ENCODE results near the gene AP5Z1.

AP5Z1 gene

GRCh38 chr7:4766666-4767519, 8.5 kb upstream of the AP5Z1 start:
- no peak for DNase-seq (ENCODE audit: low read depth)

- DNase-seq (ENCODE audit: low read depth), result no peak
Measured at GRCh38 chr7:4768597-4769569, 6.5 kb upstream of the AP5Z1 start.

- DNase-seq (ENCODE audit: low read depth), result no peak
Measured at GRCh38 chr7:4769761-4770160, 5.7 kb upstream of the AP5Z1 start.

- DNase-seq (ENCODE audit: low read depth), result no peak
Measured at GRCh38 chr7:4770886-4771285, 4.5 kb upstream of the AP5Z1 start.

- DNase-seq (ENCODE audit: low read depth), result no peak
Measured at GRCh38 chr7:4771737-4772136, 3.7 kb upstream of the AP5Z1 start.

- DNase-seq (ENCODE audit: low read depth), result no peak
Measured at GRCh38 chr7:4772306-4772705, 3.1 kb upstream of the AP5Z1 start.

- DNase-seq (ENCODE audit: low read depth), result no peak
Measured at GRCh38 chr7:4774007-4774406, 1.4 kb upstream of the AP5Z1 start.

- DNase-seq (ENCODE audit: low read depth), result no peak
Measured at GRCh38 chr7:4774658-4775249, 669 bp upstream of the AP5Z1 start.

GRCh38 chr7:4775848-4776623, 613 bp downstream of the AP5Z1 start:
- peak; percentile 26 for DNase-seq (ENCODE audit: low read depth)

GRCh38 chr7:4779118-4779517, 3.7 kb downstream of the AP5Z1 start:
- DNase-seq (ENCODE audit: low read depth), result no peak

GRCh38 chr7:4781366-4782069, 6.1 kb downstream of the AP5Z1 start:
- no peak for DNase-seq (ENCODE audit: low read depth)

GRCh38 chr7:4782333-4783291, 7.2 kb downstream of the AP5Z1 start:
- DNase-seq (ENCODE audit: low read depth), result no peak

- no peak for DNase-seq (ENCODE audit: low read depth)
Measured at GRCh38 chr7:4783292-4783652, 7.8 kb downstream of the AP5Z1 start.

GRCh38 chr7:4783762-4784351, 8.4 kb downstream of the AP5Z1 start:
- no peak for DNase-seq (ENCODE audit: low read depth)

GRCh38 chr7:4784799-4785198, 9.4 kb downstream of the AP5Z1 start:
- DNase-seq (ENCODE audit: low read depth), result no peak

GRCh38 chr7:4785371-4785770, 9.9 kb downstream of the AP5Z1 start:
- DNase-seq (ENCODE audit: low read depth), result no peak

- no peak for DNase-seq (ENCODE audit: low read depth)
Measured at GRCh38 chr7:4786015-4786414, 10.6 kb downstream of the AP5Z1 start.

GRCh38 chr7:4787541-4787940, 12.1 kb downstream of the AP5Z1 start:
- no peak for DNase-seq (ENCODE audit: low read depth)

GRCh38 chr7:4787947-4788626, 12.7 kb downstream of the AP5Z1 start:
- DNase-seq (ENCODE audit: low read depth), result no peak

Data from stimulated activated CD8-positive, alpha-beta memory T cell treated with anti-CD3 and anti-CD28 coated beads, Interleukin-12 subunit alpha, Interleukin-12 subunit beta, amount 100 ng/mL, for 4 hours (primary cell).